ENCODE measurements around the gene MYO6. TPM values are rescaled to one million over a fixed set of nuclear protein-coding genes. Genes with fewer than 3 reads are reported as not detected.

Gene MYO6
- polyA plus RNA-seq, 1 of the 3 experiments (the other 2 are of a cell fraction), result 6.2 TPM

DNA sequence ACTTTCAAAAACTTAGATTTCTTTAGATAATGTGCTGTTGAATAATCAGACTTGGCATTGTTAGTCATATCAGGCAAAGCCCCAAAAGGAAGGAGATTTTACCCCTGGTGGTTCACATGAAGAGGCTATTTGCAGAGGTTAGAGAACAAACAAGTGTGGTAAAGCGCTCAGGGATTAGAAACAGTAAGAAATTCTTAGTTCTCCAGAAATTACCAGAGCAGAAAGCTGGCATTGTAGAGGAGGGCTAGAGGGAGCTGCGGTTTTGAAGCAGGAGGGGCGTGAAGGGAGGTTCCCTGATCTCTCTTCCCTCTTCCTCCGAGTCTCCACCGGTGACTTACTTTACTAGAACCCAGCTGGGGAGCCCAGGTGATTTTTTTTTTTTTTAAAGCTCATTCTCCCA lies 10.2 kb downstream of the MYO6 start:
- H3K27me3 ChIP-seq (ENCODE audit: insufficient read depth), result no peaks in the 10 kb centered on the region
- H3K4me2 ChIP-seq, result no peak overlapping the region
- DNase-seq, result no peak
- peaks cover 0 to 5% of the 10 kb centered on the region in 2 experiments for H3K36me3 ChIP-seq (replicated peaks in 1 of 2; ENCODE audit: control insufficient read depth in 1 of 2, insufficient read depth in 2 of 2, low read length in 1 of 2)
- H3K4me3 ChIP-seq (ENCODE audit: low read depth in 2 of 2, low read length in 1 of 2), result no peak overlapping the region
- H3K9ac ChIP-seq, result no peak overlapping the region
- ChIA-PET CTCF (no interaction called here), POLR2A (no interaction called here)
- peaks cover 22% of the 10 kb centered on the region for H3F3A ChIP-seq (replicated peaks; ENCODE audit: insufficient read depth)
- no peak overlapping the region for H2AFZ ChIP-seq (ENCODE audit: low read depth)
- no peaks in the 10 kb centered on the region for H3K9me2 ChIP-seq
- TF ChIP-seq JUND (IDR thresholded peaks at IDR 0.05) (no peak), EZH2phosphoT487 (IDR thresholded peaks at IDR 0.05; ENCODE audit: borderline replicate concordance, low read depth) (no peak), GABPA (IDR thresholded peaks at IDR 0.05; ENCODE audit: low read depth) (no peak), NFIC (IDR thresholded peaks at IDR 0.05; ENCODE audit: borderline replicate concordance) (no peak), RFX5 (IDR thresholded peaks at IDR 0.05; ENCODE audit: low read length) (no peak), RCOR1 (IDR thresholded peaks at IDR 0.05; ENCODE audit: low read length) (no peak), SIN3A (IDR thresholded peaks at IDR 0.05; ENCODE audit: borderline replicate concordance, low read depth, low read length) (no peak), YY1 (IDR thresholded peaks at IDR 0.05; ENCODE audit: low read depth) (no peak), ELF1 (IDR thresholded peaks at IDR 0.05) (no peak), EP300 (IDR thresholded peaks at IDR 0.05; ENCODE audit: borderline replicate concordance in 1 of 2, low read depth in 1 of 2, low read length in 1 of 2) (no peak), USF1 (IDR thresholded peaks at IDR 0.05; ENCODE audit: borderline replicate concordance, low read depth) (no peak), FOSL2 (IDR thresholded peaks at IDR 0.05; ENCODE audit: borderline replicate concordance, low read depth) (no peak), MXI1 (IDR thresholded peaks at IDR 0.05; ENCODE audit: low read depth, low read length) (no peak), PBX3 (IDR thresholded peaks at IDR 0.05) (no peak)
- TF ChIP-seq, protein P1, sequence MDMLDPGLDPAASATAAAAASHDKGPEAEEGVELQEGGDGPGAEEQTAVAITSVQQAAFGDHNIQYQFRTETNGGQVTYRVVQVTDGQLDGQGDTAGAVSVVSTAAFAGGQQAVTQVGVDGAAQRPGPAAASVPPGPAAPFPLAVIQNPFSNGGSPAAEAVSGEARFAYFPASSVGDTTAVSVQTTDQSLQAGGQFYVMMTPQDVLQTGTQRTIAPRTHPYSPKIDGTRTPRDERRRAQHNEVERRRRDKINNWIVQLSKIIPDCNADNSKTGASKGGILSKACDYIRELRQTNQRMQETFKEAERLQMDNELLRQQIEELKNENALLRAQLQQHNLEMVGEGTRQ (IDR thresholded peaks at IDR 0.05; ENCODE audit: borderline replicate concordance, low read depth, low read length), result no peak
- H3K79me2 ChIP-seq (ENCODE audit: insufficient read depth), result peaks cover 34% of the 10 kb centered on the region
- H3K27ac ChIP-seq (ENCODE audit: low read depth in 2 of 2, low read length in 1 of 2), result no peak overlapping the region
- H3K4me1 ChIP-seq (ENCODE audit: control insufficient read depth in 1 of 2, insufficient read depth in 2 of 2, low read depth in 1 of 2, low read length in 1 of 2), result peaks cover 0 to 12% of the 10 kb centered on the region in 2 experiments; a peak in 1 of 4 replicates
- H3K9me3 ChIP-seq, result no peaks in the 10 kb centered on the region
- no peaks in the 10 kb centered on the region for H4K20me1 ChIP-seq (ENCODE audit: insufficient read depth)
- 100% methylated on average over 5 of the region's 5 CpGs for WGBS (ENCODE audit: low lambda C conversion rate)

GRCh38 chr6:75760320-75760719 lies 11.3 kb downstream of the MYO6 start:
- WGBS (ENCODE audit: low lambda C conversion rate), result 92% methylated on average over 1 of the region's 1 CpG

More at GRCh38 chr6:75760320-75760719, 11.3 kb downstream of the MYO6 start:
- Histone ChIP-seq H3K4me1 (ENCODE audit: control insufficient read depth in 1 of 2, insufficient read depth in 2 of 2, low read depth in 1 of 2, low read length in 1 of 2) (peaks cover 0 to 12% of the 10 kb centered on the region in 2 experiments; a peak in 1 of 4 replicates), H3F3A (replicated peaks; ENCODE audit: insufficient read depth) (peaks cover 19% of the 10 kb centered on the region), H3K4me2 (no peak overlapping the region), H3K79me2 (ENCODE audit: insufficient read depth) (peaks cover 29% of the 10 kb centered on the region), H3K9me3 (no peaks in the 10 kb centered on the region), H3K36me3 (replicated peaks in 1 of 2; ENCODE audit: control insufficient read depth in 1 of 2, insufficient read depth in 2 of 2, low read length in 1 of 2) (no peaks in the 10 kb centered on the region), H2AFZ (ENCODE audit: low read depth) (no peak overlapping the region), H4K20me1 (ENCODE audit: insufficient read depth) (no peaks in the 10 kb centered on the region), H3K27me3 (ENCODE audit: insufficient read depth) (no peaks in the 10 kb centered on the region), H3K9ac (no peak overlapping the region), H3K9me2 (no peaks in the 10 kb centered on the region), H3K27ac (ENCODE audit: low read depth in 2 of 2, low read length in 1 of 2) (no peak overlapping the region), H3K4me3 (ENCODE audit: low read depth in 2 of 2, low read length in 1 of 2) (no peak overlapping the region)
- no peak for DNase-seq
- ChIA-PET POLR2A (no interaction called here), CTCF (no interaction called here)
- TF ChIP-seq RXRA (IDR thresholded peaks at IDR 0.05; ENCODE audit: borderline replicate concordance, low read depth) (no peak), GABPA (IDR thresholded peaks at IDR 0.05; ENCODE audit: low read depth) (no peak), CTCF (IDR thresholded peaks at IDR 0.05) (no peak), YY1 (IDR thresholded peaks at IDR 0.05; ENCODE audit: low read depth) (no peak)
